ENCODE results near the gene C14orf93. TPM values are rescaled to one million over a fixed set of nuclear protein-coding genes. Genes with fewer than 3 reads are reported as not detected.
"Not testable (repeated sequence)": the region's sequence is repeated elsewhere in the genome, so short reads cannot be mapped to it uniquely, and the experiment has no call there.

The C14orf93 gene
- total RNA-seq, 1 donor from 2014 or later, result 6.6 TPM

DNA sequence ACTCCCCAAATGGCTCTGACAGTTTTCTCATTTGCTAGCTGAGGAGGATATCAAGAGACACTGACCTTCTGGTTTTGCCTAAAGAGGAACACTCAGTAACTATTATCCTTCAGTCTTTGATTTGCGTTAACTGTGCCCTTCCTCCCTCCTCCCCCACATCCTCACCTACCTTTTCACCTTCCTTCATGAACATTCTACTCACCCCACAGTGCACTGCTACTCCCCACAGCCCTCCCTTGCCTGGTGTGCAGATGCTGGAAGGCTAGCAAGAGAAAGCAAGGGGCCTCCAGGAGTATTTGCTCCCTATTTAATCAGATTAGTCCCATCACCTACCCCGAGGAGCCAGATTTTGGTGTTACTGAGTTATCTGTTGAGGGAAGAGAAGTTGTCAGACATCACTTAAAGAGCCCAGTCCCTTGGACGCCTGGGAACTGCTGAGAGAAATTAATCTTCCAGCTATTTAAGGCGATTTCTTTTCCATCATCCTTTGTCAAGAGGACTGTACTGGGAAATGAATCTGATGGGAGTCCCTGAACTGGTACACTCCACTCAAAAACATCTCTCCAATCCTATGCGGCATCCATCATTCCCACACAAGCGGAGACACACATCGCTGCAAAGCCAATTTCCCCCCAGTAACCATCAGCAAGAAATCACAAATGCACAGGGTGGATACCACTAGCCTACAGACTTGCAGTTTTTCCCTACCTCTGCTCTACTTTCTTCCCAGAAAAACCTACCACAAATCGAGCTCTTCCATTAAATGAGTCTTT, 13.3 kb upstream of the C14orf93 start:
- no peak for DNase-seq (ENCODE audit: extremely low read depth, low read depth, low spot score)

DNA sequence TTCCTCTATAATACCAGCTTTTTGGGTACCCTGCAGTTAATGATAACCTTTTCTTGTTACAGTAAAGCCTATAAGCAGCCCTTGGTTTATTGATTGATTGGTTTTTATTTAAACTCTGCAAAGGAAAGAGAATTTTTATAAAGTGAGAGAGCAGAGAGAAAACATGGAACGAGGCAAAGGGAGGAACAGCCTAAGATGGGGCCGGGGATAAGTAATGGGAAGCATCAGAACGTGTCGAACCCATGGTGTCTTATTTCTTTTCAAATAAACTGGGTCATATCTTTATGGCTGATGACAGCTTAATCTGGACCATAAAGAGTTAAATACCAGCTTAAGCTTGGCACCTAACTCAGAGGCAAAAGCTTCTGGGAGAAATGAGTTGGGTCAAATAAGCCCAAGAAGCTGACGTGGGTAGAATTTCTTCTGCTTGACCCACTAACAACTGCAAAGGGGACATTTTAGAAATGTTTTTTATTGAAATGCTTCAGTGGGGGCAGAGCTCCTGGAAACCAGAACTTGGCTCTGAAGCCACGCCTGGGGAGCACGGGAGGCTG, 12.0 kb upstream of the C14orf93 start:
- no peak for DNase-seq (ENCODE audit: extremely low read depth, low read depth, low spot score)

DNA sequence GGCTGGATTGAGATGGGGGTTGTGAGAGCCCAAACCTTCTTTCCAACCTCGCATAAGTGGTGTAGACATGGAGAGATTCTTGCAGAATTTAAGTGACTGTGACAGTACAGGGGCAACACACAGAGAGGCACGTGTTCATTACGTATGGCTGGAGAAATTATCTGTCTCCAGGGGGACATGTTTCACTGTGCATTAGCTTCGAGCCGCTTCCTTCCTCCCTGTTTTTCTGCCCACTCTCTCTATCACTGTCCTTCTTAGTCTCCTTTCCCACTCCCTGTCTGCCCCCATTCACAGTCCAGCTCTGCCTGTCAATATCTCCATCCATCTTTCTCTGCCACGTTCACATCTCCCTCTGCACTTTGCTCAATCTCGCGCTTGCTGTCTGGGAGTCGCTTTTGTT, 11.5 kb upstream of the C14orf93 start:
- DNase-seq (ENCODE audit: extremely low read depth, low read depth, low spot score), result no peak

DNA sequence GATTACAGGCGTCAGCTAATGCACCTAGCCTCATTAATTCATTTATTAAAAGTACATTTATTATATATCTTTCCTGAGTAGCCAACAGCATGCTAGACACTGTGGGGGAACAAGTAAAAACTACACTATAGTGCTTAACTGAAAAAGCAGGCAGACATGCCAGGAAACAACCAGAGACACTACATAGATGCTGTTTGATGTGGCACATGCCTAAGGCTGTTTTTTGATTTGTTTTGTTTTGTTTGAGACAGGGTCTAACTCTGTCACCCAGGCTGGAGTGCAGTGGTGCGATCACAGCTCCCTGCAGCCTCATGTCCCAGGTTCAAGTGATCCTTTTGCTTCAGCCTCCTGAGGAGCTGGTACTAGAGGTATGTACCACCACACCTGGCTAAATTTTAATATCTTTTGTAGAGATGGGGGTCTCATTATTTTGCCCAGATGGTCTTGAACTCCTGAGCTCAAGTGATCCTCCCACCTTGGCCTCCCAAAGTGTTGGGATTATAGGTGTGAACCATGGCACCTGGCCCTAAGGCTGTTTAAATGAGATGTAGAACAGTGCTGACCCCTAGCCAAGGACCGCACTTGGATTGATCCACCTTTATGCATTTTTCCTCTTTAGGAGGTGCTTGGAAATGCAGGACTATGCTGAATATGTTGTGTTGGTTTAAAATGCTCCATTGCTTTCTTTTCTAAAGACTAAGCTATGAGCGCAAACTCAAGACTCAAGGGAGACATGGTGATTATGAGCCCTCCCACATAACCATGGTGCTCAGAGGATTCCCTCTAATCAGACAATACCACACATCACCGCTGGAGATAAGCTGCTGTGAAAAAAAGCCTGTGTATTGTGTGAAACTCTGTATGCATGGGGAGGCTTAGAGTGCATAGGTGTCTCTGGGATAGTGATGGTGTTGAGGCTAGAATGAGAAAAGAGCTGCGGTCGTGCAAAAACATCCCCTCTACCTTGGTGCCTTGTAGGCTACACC, 10.5 kb upstream of the C14orf93 start:
- DNase-seq (ENCODE audit: extremely low read depth, low read depth, low spot score), result no peak

DNA sequence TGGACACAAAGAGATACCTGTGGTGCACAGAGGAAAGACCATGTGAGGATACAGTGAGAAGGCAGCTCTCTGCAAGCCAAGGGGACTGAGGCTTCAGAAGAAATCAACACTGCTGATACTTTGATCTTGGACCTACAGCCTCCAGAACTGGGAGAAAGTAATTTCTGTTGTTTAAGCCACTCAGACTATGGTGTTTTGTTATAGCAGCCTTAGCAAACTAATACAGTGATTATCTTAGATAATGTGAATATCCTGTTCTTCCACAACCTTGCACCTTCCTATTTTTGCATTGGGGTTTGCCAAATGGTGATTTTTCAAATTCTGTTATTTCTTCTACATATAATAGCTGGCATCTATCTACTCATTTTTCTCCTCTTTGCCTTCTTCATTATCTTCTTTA, 8.2 kb upstream of the C14orf93 start:
- no peak for DNase-seq (ENCODE audit: extremely low read depth, low read depth, low spot score)

DNA sequence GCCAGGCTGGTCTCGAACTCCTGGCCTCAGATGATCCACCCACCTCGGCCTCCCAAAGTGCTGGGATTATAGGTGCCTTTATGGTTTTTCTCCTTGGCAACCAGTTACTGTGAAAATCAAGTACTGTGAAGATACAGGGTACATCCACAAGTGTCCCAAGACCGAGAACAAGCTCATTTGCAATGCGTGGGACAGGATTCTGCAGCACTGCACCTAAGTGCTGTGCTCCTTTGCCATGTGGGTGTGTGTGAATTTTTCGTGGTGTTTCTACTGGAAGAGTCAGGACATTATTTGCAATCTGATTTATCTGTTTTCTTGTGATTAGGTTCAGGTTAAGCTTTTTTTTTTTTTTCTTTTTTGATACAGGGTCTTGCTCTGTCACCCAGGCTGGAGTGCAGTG, 7.1 kb upstream of the C14orf93 start:
- no peak for DNase-seq (ENCODE audit: extremely low read depth, low read depth, low spot score)

DNA sequence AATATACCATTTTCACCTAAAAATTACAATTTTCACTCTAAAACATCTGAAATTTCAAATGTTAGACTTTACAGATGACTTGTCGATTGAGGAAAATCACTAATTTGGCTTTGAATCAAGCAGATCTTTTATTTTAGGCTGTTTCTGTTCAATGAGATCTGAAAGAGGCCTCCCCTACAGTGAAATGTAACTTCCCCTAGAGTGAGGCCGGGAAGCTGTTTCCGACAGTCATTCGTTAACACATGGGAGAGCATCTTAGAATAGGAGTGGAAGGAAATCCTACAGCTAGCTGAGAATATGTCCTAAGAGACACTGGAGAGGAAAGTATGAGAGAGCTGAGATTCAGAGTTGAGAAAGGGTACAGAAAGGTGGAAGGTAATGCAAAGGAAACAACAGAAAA, 5.7 kb upstream of the C14orf93 start:
- DNase-seq (ENCODE audit: extremely low read depth, low read depth, low spot score), result no peak

DNA sequence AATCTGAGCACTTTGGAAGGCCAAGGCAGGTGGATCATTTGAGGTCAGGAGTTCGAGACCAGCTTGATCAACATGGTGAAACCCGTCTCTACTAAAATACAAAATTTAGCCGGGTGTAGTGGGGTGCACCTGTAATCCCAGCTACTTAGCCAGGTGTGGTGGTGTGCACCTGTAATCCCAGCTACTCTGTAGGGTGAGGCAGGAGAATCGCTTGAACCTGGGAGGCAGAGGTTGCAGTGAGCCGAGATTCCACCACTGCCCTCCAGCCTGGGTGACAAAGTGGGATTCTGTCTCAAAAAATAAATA, 3.8 kb upstream of the C14orf93 start:
- not testable (repeated sequence) for DNase-seq (ENCODE audit: extremely low read depth, low read depth, low spot score)

DNA sequence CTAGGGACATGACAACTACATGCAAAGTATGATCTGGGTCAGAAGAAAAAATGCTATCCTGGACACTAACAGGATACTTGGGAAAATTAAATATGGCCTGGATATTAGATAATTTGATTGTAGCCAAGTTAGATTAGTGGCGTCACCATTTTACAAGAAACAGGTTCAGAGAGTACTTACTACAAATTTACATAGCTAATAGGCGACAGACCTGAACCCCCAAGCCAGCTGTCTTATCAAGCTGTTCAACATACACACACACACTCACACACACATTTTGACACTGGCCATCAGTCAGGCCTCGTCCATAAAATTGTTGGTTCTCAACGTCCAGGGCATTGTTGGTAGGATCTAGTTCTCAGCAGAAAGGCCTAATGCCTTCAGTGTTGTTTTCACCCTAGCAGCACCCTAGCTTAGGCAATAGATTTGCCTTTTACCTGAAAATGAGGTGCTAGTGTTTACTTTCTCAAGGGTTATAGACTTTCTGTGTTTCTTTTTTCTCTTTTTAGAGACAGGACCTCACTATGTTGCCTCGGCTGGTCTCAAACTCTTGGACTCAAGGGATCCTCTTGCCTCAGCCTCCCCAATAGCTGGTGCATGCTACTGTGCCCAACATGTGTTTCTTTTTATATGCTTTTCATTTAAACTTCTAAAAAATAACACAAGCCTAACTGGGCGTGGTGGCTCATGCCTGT, 3.3 kb upstream of the C14orf93 start:
- no peak for DNase-seq (ENCODE audit: extremely low read depth, low read depth, low spot score)

DNA sequence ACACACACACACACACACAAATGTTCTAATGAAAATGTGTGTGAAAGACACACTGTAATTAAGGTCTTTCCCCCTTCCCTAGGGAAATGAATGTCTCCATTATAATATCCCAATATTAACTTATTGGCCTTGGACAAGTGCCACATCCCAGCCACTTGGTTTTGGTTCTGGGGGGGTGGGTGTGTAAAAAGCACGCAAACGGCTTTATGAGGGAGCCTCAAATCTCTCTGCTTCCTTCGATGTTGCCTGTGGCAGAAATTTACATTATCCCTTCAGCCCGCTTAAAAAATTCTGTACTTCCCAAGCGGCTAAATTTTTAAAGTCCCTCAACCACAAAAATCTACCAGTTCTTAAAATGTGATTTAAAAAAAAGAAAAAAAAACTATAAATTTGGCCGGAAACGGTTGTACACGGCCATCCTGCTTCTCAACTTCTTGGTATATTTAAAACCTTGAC, 432 bp downstream of the C14orf93 start:
- DNase-seq (ENCODE audit: extremely low read depth, low read depth, low spot score), result no peak

DNA sequence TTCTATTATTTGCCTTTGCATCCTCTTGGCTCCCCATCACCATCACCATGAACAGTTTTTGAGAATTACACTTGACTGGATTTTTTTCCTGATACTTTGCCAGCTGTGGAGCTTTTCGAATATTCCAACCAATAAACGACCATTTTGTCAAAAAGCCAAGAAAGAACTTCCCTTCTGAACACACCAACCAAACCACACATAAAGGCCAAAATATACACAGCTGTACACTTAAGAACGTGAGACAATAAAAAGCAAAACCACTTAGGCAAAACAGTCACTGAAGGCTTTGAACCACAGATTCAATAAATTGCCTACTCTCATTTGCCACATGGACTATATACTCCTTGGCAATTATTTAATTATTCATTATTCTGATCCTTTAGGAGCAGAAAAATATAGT, 1.1 kb downstream of the C14orf93 start:
- no peak for DNase-seq (ENCODE audit: extremely low read depth, low read depth, low spot score)

DNA sequence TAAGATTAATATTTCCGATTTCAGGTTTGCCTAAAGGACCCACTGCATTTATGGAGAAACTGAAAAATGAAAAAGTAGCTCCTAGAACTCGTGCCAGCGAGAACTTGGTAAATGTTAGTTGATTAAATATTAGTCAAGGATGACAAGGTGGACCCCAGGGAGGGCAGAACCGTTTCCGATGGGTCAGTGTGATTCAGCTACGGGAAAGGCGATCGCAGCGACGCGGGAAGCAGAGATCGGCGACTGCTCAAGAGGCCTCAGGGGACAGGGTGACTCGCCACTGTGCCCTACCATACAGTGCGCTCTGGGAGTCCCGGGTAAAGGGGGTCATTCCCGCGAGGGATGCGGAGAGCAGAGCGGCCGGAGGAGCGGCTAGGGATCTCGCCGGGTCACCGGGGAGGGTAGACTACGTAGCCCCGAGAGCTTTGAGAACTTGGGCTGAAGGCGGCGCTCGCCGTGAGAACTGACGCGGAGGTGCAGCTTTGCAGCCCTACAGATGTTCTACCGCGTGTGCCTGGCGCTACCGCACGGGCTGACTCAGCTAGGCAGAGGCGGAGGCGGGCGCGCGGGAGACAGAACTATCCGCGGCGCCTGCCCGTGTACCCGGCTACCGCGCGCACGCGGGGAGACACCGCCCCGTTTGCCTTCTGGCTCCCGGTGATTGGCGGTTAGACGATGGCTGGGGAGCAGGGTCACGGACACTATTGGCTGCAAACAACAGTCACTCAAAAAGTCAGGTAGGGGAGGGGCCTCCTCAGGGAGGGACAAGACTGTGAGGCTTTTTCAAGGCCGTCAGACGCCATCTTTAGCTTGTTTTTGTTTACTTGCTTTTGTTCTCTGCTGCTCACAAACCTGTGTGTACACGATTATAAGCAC, 3.2 kb downstream of the C14orf93 start:
- DNase-seq (ENCODE audit: extremely low read depth, low read depth, low spot score), result peak; percentile 80

DNA sequence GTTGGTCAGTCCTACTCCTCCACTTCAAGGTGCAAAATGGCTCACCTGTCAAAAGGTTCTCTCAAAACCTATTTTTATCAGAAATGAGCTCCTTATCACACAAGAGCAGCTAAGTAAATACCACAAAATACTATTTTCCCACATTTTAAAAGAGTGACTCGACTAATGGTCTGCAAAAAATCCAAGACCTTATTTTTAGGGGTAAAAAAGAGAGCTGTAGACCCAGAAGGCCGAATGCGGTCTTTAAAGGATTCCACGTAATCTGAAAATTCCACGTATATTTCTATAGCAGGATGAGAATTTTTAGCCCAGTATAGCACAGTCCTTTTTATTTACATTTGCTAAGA, 3.8 kb downstream of the C14orf93 start:
- DNase-seq (ENCODE audit: extremely low read depth, low read depth, low spot score), result no peak

DNA sequence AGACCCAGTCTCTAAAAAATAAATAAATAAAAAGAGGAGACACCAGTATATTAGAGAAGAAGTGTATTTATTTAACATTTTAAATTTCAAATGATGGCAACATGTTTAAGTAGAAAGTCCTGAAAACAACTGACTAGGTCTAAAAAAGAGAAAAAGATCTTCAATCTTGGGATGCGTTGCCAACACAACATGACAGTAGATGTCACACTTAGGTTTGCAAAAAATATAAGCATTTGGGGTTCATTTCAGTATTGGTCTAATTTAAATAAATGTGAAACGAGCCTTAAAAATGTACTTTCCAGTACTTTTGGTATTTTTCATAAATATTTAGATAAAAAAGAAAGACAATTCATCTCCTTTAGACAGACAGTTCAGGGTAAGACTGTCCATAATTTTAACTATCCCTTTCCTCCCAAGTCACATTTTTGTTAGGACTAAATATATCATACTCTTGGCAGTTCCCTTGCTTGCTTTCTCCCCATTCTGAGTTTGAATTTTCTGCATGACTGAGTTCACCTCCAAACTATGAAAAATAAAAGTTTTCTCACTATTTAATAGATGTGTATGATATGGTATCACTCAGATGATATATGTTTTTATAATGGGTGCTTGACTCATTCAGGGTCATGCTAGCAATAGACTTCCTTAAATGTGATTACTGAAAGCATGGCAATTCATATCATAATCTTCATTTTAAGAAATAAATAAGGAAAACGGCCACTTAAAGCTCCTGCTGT, 4.3 kb downstream of the C14orf93 start:
- DNase-seq (ENCODE audit: extremely low read depth, low read depth, low spot score), result no peak

DNA sequence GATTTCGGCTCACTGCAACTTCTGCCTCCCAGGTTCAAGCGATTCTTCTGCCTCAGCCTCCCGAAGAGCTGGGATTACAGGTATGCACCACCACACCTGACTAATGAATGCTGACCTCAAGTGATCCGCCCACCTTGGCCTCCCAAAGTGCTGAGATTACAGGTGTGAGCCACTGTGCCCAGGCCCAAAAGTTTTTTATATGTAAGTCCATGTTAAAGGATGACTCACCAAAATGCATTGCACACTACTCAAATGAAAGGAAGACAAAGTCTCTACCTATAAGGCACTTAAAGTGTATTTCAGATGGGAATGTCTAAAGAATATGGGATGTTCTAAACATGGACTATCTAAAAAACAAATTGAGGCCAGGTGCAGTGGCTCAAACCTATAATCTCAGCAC, 5.7 kb downstream of the C14orf93 start:
- not testable (repeated sequence) for DNase-seq (ENCODE audit: extremely low read depth, low read depth, low spot score)

DNA sequence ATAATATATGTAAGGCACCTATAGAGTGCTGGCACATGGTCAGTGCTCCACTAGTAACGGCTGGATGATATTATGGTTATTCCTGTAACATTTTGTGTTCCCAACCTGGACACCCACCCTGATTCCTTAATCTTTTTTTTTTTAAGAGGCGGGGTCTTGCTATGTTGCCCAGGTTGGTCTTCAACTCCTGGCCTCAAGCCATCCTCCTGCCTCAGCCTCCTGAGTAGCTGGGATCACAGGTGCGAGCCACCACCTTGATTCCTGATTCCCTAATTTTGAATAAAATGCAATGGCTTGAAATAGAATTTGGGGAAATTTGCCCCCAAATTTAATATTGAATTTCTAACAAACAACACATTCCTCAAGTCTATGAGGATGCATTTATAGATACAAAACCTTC, 7.4 kb downstream of the C14orf93 start:
- no peak for DNase-seq (ENCODE audit: extremely low read depth, low read depth, low spot score)

DNA sequence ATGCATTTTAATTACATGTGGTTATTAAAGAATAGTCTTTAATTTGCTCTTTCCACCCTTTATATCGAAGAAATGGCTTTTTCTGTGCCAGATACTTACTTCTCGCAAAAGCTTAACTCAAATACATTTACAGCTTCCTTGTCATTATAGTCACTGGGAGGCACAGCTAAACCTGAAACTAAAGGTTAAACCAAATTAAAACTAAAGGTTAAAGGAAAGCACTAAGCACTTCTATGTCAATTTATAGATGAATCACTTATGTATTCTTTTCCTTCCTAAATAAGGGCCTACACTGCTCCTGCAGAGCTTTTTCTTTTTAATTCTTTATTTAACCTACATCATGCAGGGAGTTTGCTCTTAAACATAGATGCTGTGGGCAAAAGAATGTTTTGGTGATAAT, 9.1 kb downstream of the C14orf93 start:
- DNase-seq (ENCODE audit: extremely low read depth, low read depth, low spot score), result no peak

DNA sequence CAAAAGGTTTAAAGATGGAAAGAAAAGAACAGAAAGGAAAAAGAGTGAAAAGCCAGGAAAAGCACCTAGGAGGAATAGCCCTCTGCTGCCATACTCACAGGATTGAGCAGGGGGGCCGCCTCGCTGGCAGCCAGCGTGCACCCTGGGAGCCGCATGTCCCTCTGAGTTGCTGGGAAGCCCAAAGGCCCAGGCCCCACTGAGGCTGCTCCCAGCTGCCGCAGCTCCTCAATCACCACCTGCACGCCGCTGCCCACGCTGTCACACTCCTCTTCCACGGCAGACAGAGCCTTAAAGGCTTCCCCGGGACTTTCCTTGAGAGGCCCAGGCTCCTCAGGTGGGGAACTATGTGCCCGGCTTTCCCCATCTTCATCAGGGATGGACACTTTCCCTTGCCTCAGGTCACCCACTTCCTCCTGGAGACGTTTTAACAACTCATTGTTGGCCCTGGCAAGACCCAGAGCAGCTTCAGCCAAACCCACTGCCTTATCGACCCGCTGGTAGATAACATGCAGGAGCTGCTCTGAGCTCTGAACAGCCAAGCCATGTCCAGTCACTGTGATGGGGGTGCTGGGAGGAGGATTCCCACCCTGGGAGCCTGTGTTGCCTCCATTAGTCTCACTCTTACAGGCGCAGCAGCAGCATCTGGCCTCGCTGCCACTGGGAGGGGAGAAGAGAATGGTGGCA, 11.5 kb downstream of the C14orf93 start:
- DNase-seq (ENCODE audit: extremely low read depth, low read depth, low spot score), result no peak
